Gastrocnemius medialis (tissue), 4 donors: ENCODE results near the gene KCNH6.

Source experiments
- CTCF ChIP-seq, 5 experiments: fragments of 450-650 bp in 3 of 5; fragments of 200-600 bp in 2 of 5; sonication (generic) in 2 of 5; IDR thresholded peaks in 4 of 5; conservative IDR thresholded peaks in 1 of 5; 1 replicate in 4 of 5; 2 replicates in 1 of 5; pipeline ENCODE4 v1.5.1; 2016 to 2019; ENCODE audit warnings: antibody characterized with exemption in 5 of 5, mild to moderate bottlenecking in 3 of 5, moderate library complexity in 3 of 5
- POLR2A ChIP-seq, 2 donors: fragments of 450-650 bp; IDR thresholded peaks; one replicate each; pipeline ENCODE4 v1.6.1; 2017; ENCODE audit warnings: antibody characterized with exemption in 2 of 2, mild to moderate bottlenecking in 2 of 2, moderate library complexity in 2 of 2

DNA sequence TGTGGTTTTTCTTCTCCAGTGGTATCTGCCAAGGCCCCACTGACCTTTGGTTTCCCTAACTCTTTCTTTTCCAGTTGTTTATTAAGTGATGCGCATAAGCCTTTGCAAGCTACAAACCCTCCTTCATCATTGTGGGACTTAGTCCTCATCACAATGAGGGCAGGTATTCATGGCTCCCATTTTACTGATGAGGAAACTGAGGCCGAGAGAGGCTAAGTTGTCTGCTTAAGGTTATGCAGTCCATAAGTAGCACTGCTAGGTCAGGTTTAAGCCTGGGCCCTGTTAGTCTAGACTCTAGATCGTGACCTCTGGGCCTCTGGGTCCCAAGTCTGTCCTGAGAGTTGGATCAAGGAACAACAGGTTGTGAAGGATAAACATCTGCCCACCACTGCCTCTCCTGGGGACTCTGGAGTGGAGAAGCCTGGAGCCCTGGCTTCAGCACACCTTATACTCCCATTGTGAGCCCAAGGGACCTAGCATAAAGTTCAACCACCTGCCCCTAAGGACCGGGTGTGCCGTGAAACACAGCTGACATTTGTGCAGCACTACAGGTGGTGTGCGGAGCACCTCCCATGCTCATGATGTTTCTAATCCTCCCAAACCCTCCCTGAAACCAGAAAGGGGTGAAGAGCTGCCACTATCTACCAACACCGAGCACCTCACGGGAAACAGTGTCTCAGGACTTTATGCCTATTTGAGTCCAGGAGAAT is 5.2 kb upstream of the KCNH6 start:
- TF ChIP-seq CTCF (IDR thresholded peaks at IDR 0.05 in 4 of 5, conservative IDR thresholded peaks at IDR 0.05 in 1 of 5) (no peak), POLR2A (IDR thresholded peaks at IDR 0.05) (no peak)
